Fibroblast of skin of left quadriceps (primary cell): ENCODE measurements around the gene ZNF598.
"Not testable (repeated sequence)": the region's sequence is repeated elsewhere in the genome, so short reads cannot be mapped to it uniquely, and the experiment has no call there.

Experiments
- DNase-seq, 2 experiments: peaks; one replicate each; pipeline ENCODE4 v3.0.0-alpha.2; 2013; ENCODE audit warnings: low read depth in 2 of 2

The ZNF598 gene

DNA sequence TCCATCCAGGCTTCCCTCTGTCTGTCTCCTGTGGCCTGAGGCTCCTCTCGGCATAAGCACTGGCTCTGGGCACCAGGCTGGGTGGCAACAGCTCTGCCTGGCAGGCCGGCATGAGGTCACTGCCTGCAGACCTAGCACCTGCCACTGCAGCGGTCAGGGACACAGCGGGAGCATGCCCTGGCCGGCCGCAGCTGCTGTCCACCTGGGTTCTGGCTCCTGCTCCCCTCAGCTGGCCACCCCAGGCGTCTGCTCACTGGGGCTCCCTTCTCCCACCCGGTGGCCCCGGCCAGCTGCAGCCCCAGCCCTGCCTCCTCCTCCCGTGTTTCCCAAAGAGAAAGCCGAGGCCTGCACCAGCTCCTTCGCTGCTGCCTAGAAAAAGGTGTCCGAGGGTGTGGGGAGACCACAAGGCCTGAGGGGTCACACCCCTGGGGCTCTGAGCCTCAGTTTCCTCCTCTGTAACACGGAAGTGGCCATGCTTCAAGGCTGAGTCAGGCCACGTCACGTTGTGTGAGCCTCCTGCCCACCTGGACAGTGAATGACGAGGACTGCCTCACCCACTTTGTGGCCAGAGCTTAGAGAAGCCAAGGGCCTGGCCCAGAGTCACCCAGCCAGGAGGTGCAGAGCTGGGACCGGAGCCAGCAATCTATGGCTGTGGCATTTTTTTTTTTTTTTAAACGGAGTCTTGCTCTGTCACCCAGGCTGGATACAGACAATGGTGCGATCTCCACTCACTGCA lies 31.3 kb upstream of the ZNF598 start:
- DNase-seq, result no peak

DNA sequence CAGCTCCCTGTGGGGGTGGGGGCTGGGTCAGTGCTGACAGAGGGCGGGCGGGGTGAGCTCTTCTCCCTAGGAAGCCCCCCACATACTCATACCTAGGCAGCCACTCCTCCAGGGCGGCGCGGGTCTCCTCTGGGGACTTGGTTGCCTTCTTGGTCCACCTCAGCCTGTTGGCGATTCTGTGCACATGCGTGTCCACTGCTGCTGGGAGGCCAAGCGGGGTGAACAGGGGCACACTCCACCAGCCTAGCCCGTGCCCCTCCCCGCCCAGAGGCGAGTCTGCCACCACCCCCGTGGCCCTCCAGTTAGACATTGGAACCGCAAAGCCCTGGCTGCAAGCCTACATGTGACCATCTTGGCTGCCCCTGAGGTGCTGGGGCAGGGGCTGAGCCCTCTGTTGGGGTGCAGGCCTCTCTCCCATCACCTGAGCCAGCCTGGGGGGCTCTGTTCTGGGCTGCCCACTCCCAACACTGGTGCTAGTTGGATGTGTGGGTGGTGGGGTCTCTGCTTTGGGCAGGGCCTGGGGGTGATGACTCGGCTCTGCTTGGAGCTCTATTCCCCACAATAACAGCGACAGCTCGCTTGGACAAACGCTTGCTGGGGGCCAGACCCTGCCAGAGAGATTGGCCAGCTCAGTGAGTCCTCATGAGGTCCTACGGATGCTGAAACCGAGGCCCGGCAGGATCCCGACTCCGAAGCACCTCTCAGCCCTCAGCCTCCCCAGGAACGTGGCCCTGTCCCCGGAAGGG lies 30.6 kb upstream of the ZNF598 start:
- DNase-seq, result no peak

DNA sequence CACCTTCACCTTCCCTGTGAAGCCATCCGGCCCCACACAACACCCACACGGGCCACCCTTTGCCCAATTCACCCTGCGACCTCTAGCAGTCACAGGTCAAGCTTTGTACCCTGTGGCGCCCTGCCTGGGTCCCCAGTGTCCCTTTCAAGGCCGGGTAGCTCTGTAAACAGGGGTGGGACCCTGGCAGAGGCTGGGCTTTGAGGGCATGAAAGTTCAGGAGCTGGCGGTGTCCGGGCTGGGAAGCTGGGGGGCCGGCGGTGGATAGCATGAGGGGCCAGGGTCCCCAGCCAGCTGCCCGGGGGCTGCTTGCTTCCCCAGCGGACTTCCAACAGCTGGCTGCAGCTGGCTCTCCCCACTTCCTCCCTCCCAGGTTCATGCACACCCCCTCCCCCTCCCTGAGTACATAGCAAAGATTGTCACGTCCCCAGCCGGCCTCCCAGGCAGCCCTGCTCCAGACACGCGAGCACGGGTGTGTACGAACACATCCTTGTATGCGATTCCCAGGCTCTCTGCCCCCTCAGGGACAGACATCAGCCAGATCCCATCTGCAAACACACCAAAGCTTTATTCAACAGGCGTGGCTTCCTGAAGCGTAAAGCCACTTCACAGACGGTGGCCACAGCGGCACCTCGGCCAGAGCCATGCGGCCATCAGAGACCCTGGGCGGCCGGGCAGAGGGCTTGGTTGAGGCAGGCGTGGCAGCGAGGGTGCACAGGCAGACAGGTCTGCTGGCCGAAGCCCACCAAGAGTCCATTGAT lies 29.8 kb upstream of the ZNF598 start:
- peak; percentile 70 to 75 for DNase-seq

DNA sequence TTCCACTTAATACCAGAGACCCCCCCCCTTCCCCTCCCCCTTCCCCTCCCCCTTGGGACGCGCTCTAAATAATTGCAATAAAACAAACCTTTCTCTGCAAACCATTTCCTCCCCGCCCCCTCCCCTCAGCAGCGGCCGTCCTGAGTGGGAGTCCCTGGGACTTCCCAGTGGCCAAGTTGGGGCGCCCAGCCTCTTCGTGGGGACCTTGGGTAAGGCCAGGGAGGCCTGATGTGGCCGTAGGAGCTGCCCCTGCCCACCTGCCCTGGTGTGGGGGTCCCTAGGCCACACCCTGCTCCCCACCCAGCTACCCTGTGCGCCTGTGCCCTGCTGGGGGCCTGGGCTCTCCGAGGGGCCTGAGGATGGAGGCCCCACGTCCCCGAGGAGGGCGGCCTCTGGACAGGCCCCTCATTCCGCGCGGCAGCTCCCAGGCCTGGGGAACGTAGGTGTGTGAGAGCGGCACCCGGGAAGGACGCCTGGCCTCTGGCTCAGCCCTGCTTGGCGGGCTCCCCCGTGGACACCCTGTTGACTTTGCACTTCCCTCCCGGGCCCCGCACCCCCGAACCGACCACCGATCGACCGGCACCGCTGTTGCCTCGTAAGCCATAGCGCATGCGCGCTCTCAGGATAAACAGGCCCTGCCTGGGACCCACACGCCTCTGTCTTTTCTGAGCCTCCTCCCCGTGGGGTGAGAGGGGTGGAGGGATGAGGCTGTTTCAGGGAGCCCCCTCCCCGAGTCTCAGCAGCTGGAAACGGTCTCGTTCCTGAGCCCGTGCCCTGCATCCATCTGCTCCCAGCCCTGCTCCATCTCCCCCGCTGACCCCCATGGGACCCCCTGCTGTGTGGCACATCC lies 29.0 kb upstream of the ZNF598 start:
- no peak for DNase-seq

- DNase-seq, result peak; percentile 53 to 55
Observed at GRCh38 chr16:2037647-2038381, 28.2 kb upstream of the ZNF598 start.

- DNase-seq, result no peak
Observed at GRCh38 chr16:2037115-2037514, 27.5 kb upstream of the ZNF598 start.

- no peak for DNase-seq
Observed at GRCh38 chr16:2036200-2036966, 26.8 kb upstream of the ZNF598 start.

DNA sequence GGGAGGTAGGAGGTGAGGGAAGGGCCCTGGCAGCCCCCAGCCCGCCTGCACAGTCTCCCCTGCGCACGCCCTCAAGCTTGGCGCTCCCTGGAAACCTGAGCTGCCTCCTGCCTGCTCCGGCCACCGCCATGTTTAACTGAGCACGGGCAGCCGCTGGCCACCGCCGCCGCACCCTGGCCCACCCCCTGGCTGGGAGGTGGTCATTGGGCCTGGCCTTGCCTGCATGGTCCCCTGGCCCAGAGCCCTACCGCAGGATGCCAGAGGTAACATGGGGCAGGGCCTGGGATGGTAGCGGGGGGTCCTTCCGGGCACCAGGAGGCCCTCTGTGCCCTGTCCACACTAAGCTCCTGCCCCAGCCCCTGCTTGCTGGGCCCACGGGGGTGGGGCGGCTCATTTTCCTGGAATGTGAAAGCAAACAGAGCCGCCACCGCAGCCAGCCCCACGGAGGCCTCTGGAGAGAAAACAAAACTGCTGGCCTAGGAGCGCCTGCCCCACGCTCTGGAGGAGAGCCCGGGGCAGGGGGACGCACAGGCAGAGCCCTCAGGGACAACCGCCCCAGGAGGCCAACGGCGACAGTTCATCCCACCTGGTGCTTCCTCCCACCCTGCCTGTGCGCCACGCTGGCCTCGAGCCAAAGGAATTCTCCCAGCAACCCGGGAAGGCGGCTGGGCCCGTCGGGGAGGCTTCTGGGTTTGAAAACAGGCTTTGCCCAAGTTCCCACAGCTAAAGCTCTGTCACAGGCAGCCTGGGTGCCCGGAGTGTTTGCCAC lies 26.0 kb upstream of the ZNF598 start:
- peak; percentile 48 to 49 for DNase-seq

DNA sequence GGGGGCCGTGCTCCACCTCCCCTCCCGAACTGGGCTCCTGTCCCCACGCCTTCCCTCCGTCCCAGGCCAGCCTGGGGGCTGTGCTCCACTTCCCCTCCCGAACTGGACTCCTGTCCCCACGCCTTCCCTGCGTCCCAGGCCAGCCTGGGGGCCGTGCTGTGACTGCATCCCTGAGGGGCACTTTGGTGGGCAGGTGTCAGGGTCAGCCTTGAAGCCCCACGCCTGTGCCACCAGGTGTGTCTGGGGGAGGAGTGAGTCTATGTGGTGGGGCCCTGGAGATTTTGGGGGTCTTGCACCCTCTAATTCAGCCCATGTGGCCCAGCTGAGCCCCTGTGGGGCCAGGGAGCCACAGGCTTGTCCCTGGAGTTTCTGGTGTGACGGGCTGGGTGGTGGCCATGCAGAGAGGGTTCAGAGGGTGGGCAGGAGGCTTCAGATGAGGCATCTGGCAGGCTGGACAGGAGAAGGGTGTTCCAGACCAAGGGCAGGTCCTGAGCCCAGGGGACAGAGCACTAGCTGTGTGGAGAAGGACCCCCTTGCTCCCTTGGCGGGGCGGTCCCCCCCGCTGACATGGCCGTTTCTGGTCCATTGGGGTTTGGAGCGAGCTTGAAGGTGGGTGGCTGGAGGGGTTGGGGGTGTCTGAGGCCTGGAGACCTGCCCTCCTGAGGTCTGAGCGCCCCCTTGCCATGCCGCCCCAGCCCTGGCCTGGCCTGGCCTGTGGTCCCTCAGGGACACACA lies 25.2 kb upstream of the ZNF598 start:
- no peak for DNase-seq

- not testable (repeated sequence) for DNase-seq
Observed at GRCh38 chr16:2033909-2034695, 24.5 kb upstream of the ZNF598 start.

- DNase-seq, result no peak
Observed at GRCh38 chr16:2033057-2033908, 23.7 kb upstream of the ZNF598 start.

DNA sequence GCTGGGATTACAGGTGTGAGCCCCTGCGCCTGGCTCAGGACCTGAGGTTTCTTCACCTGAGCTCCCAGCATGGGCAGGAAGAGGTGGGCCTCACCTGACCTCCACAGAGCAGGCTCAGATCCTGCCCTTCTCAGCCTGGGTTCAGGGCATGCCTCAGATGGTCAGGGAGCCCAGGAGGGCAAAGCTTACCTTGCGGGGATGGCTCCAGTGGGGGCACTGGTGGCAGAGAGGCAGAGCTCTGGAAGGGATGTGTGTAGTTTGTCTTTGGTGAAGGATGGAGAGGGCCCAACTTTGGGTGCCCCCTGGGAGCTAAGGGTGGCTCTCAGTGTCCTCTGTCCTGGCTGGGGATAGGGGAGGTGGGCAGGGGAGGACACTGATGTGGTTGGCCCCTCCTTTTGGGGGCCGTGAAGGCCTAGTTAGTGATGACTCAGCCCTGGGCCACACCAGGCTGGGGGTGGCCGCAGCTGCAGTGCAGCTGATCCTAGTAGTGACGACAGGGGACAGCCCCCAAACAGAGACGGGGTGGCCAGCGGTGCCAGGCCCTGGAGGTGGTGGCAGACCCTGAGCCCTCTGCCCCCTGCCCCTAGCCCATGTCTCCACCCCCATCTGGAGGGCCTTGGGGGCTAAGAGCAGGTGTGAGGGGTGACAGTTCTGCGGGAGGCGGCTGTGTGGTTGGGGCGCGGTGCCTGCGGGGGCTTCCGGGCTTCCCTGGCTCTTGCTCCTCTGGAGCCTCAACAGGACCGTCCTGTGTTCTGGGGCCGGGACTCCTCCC lies 22.9 kb upstream of the ZNF598 start:
- DNase-seq, result no peak

- no peak for DNase-seq
Observed at GRCh38 chr16:2031081-2031577, 21.5 kb upstream of the ZNF598 start.

GRCh38 chr16:2030036-2030435 lies 20.4 kb upstream of the ZNF598 start:
- no peak for DNase-seq

- DNase-seq, result no peak
Observed at GRCh38 chr16:2029350-2029749, 19.7 kb upstream of the ZNF598 start.

GRCh38 chr16:2028620-2029220 lies 19.1 kb upstream of the ZNF598 start:
- DNase-seq, result no peak
